HCT116 (cell line): Measurements from ENCODE around the gene TMEM38A.

ENCODE experiments used
- CBX3 ChIP-seq: IDR thresholded peaks from 2 replicates; pipeline ENCODE4 v1.6.1; 2012; ENCODE audit warnings: low read depth
- CEBPB ChIP-seq: IDR thresholded peaks from 2 replicates; pipeline ENCODE4 v1.6.1; 2012; ENCODE audit warnings: low read depth
- RAD21 ChIP-seq: IDR thresholded peaks from 2 replicates; pipeline ENCODE4 v1.6.1; 2012; ENCODE audit warnings: low read depth, mild to moderate bottlenecking

- TF ChIP-seq CEBPB = no peak
- TF ChIP-seq CBX3 = no peak
- TF ChIP-seq RAD21 = no peak
Observed at GRCh38 chr19:16628984-16629691, 31.8 kb upstream of the TMEM38A start.
